Erythroblast (primary cell): ENCODE data around the gene ZNF688.

Experiments used
- GATA1 ChIP-seq: IDR thresholded peaks from 2 replicates; pipeline ENCODE4 v1.6.1; 2011; ENCODE audit warnings: low read depth, mild to moderate bottlenecking, control low read depth, low read length, moderate library complexity
- POLR2A ChIP-seq: IDR thresholded peaks from 2 replicates; pipeline ENCODE4 v1.6.1; 2011; ENCODE audit warnings: mild to moderate bottlenecking, low read length

GRCh38 chr16:30600215-30600614 is 28.7 kb upstream of the ZNF688 start:
- TF ChIP-seq POLR2A (no peak), GATA1 (no peak)
